T-cell (primary cell): ENCODE results near the gene C11orf54. TPM values are rescaled to one million over a fixed set of nuclear protein-coding genes. Genes with fewer than 3 reads are reported as not detected.

Experiments
- ATAC-seq, 4 experiments: fragments of 200-7000 bp in 3 of 4; fragments of 150-1000 bp in 1 of 4; cut with Tn5 transposase; replicated peaks in 1 of 4; 1 replicate in 3 of 4; 2 replicates in 1 of 4; pipeline ENCODE4 v1.10.0; 2021; ENCODE audit warnings: moderate library complexity in 3 of 4, mild to moderate bottlenecking in 2 of 4, moderate number of reproducible peaks in 1 of 4
- CTCF ChIA-PET, 2 donors: fragments of 300-600 bp; sonication (Branson Sonifier 250); formaldehyde crosslinking; loops; one replicate each; lab custom pipeline; 2022; ENCODE audit warnings: antibody characterized with exemption in 2 of 2; lab: Charles Lee
- POLR2A ChIA-PET, 2 donors: fragments of 300-600 bp; sonication (Branson Sonifier 250); formaldehyde crosslinking; loops; one replicate each; lab custom pipeline; 2022; ENCODE audit warnings: antibody characterized with exemption in 2 of 2; lab: Charles Lee
- DNase-seq, 35 experiments: peaks; one replicate each; pipeline versions ENCODE4 v3.0.0 to v3.0.0-alpha.2; 2013 to 2023
- H3K27ac ChIP-seq: one replicate; pipeline ENCODE4 v1.5.1; 2013; ENCODE audit warnings: low read length
- H3K27me3 ChIP-seq, 2 experiments: replicated peaks in 1 of 2; 1 replicate in 1 of 2; 2 replicates in 1 of 2; pipeline versions ENCODE4 v1.6.1 to v1.7.0; 2013; ENCODE audit warnings: low read length in 1 of 2, mixed read lengths in 1 of 2; ENCODE audit not compliant: control insufficient read depth in 2 of 2, insufficient read depth in 2 of 2; ENCODE audit errors: extremely low read depth in 1 of 2
- H3K36me3 ChIP-seq, 2 donors: 1 replicate in 1 of 2; 2 replicates in 1 of 2; pipeline versions ENCODE4 v1.6.1 to v1.7.0; 2013; ENCODE audit warnings: low read length in 1 of 2; ENCODE audit not compliant: control insufficient read depth in 2 of 2, insufficient read depth in 1 of 2; ENCODE audit errors: extremely low read depth in 1 of 2
- H3K4me1 ChIP-seq, 2 experiments: 1 replicate in 1 of 2; 2 replicates in 1 of 2; pipeline versions ENCODE4 v1.6.1 to v1.7.0; 2013; ENCODE audit warnings: low read length in 2 of 2, mixed read lengths in 1 of 2; ENCODE audit not compliant: insufficient read depth in 2 of 2, control insufficient read depth in 1 of 2; ENCODE audit errors: extremely low read depth in 1 of 2
- H3K4me3 ChIP-seq, 2 donors: 1 replicate in 1 of 2; 2 replicates in 1 of 2; pipeline versions ENCODE4 v1.5.1 to v1.7.0; 2013; ENCODE audit warnings: mild to moderate bottlenecking in 2 of 2, low read length in 1 of 2, moderate library complexity in 1 of 2; ENCODE audit not compliant: control insufficient read depth in 1 of 2; ENCODE audit errors: extremely low read depth in 1 of 2
- H3K9me3 ChIP-seq: 2 replicates; pipeline ENCODE4 v1.7.0; 2013
- H3K27ac Mint-ChIP-seq, 2 donors: one replicate each; pipeline ENCODE4 v1.8.0; 2020 to 2021; ENCODE audit warnings: mild to moderate bottlenecking in 2 of 2, mixed read lengths in 2 of 2
- H3K27me3 Mint-ChIP-seq, 2 donors: one replicate each; pipeline ENCODE4 v1.8.0; 2021 to 2022; ENCODE audit warnings: mixed read lengths in 2 of 2
- H3K36me3 Mint-ChIP-seq: one replicate; pipeline ENCODE4 v1.8.0; 2021; ENCODE audit warnings: mixed read lengths
- H3K4me1 Mint-ChIP-seq, 3 donors: one replicate each; pipeline ENCODE4 v1.8.0; 2020 to 2022; ENCODE audit warnings: mixed read lengths in 3 of 3, mild to moderate bottlenecking in 1 of 3
- H3K4me3 Mint-ChIP-seq, 3 donors: one replicate each; pipeline ENCODE4 v1.8.0; 2020 to 2022; ENCODE audit warnings: mild to moderate bottlenecking in 3 of 3, mixed read lengths in 3 of 3, moderate library complexity in 3 of 3
- H3K9me3 Mint-ChIP-seq, 3 donors: one replicate each; pipeline ENCODE4 v1.8.0; 2020 to 2022; ENCODE audit warnings: mixed read lengths in 3 of 3
- WGBS: methylation state at CpG from one replicate; pipeline ENCODE4 v1.1.5; 2013; ENCODE audit warnings: missing lambda C conversion rate; ENCODE audit not compliant: insufficient coverage; 5-methylcytosine and 5-hydroxymethylcytosine counted together
- total RNA-seq, 35 experiments: library from RNA in 6 of 35; stranded (reverse) in 6 of 35; fragments of 120-200 nt in 1 of 35; gene quantifications; one replicate each; pipeline versions ENCODE4 v1.2.1 to v1.2.4 and lab custom pipeline; 2013 to 2026

The C11orf54 gene
- total RNA-seq, 5 donors from 2014 or later (not counting 1 experiment from before 2014, with no cell fraction given) = 15.3 to 30.8 (median 27.4) TPM

DNA sequence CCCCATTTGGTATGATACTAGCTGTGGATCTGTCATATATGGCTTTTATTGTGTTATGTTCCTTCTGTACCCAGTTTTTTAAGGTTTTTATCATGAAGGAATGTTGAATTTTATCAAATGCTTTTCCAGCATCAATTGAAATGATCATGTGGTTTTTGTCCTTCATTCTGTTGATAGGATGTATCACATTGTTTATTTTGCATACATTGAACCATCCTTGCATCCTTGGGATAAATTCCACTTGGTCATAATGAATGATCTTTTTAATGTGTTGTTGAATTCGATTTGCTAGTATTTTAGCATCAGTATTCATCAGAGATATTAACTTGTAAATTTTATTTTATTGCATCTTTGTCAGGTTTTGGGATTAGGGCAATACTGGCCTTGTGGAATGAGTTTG is 31.2 kb upstream of the C11orf54 start:
- H3K27ac ChIP-seq = no peak overlapping the region
- Mint-ChIP-seq H3K4me3 (no peak overlapping the region), H3K4me1 (peaks cover 0 to 7% (median 0%) of the 10 kb centered on the region in 3 donors), H3K9me3 (peaks cover 21 to 32% (median 25%) of the 10 kb centered on the region in 3 donors), H3K36me3 (peaks cover 86% of the 10 kb centered on the region), H3K27ac (no peak overlapping the region), H3K27me3 (no peaks in the 10 kb centered on the region)
- ChIA-PET CTCF (no interaction called here), POLR2A (no interaction called here)
- ATAC-seq (no peak), DNase-seq (no peak)
- H3K36me3 ChIP-seq = peaks cover 0 to 30% of the 10 kb centered on the region in 2 donors
- WGBS = no CpG with 5 or more reads among the region's 1 CpG
- no peak overlapping the region for H3K4me3 ChIP-seq
- no peaks in the 10 kb centered on the region for H3K4me1 ChIP-seq
- no peaks in the 10 kb centered on the region for H3K27me3 ChIP-seq
- H3K9me3 ChIP-seq = peaks cover 9% of the 10 kb centered on the region

- CTCF ChIA-PET = no interaction called here
- ATAC-seq = no peak
Observed at GRCh38 chr11:93712678-93713077, 28.8 kb upstream of the C11orf54 start.

DNA sequence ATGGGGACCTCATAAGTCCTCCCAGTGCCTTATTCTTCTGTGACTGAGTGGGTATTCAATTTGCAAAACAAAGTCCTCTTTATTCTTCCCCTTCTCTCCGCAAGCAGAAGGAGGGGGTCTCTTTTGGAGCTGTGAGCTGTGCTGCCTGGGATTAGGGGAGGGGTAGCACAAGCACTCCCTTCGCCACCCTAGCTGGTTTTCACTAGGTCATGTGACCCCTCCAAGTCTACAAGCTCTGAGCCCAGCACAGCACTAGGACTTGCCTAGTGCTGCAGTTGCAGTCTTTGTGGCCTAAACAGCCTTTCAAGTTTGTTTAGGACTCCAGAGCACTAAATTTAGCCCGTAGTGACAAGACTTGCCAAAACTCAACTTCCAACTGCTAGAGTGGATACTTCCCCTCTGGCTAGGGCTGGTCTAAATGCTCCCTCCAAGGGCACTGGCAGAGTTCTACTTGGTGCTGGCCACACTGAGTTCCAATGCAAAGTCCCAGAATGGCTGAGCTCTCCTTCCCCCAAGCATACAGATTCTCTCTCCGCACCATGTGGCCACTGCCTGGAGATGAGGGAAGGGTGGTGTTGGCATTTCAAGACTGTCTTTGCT is 25.6 kb upstream of the C11orf54 start:
- peaks cover 4 to 11% (median 5%) of the 10 kb centered on the region in 3 donors for H3K9me3 Mint-ChIP-seq
- ATAC-seq (no peak), DNase-seq (no peak)
- H3K4me1 Mint-ChIP-seq = peaks cover 15 to 26% (median 22%) of the 10 kb centered on the region in 3 donors
- H3K27me3 Mint-ChIP-seq = no peaks in the 10 kb centered on the region
- peaks cover 0 to 14% of the 10 kb centered on the region in 2 donors for H3K36me3 ChIP-seq
- H3K4me3 ChIP-seq = no peak overlapping the region
- ChIA-PET CTCF (no interaction called here), POLR2A (no interaction called here)
- 100% methylated on average over 2 of the region's 4 CpGs for WGBS
- peaks cover 64% of the 10 kb centered on the region for H3K36me3 Mint-ChIP-seq
- no peak overlapping the region for H3K4me3 Mint-ChIP-seq
- H3K4me1 ChIP-seq = peaks cover 5 to 11% of the 10 kb centered on the region in 2 experiments
- H3K27ac Mint-ChIP-seq = peak overlapping the region; percentile 56 to 68
- H3K27me3 ChIP-seq = no peaks in the 10 kb centered on the region
- no peaks in the 10 kb centered on the region for H3K9me3 ChIP-seq
- no peak overlapping the region for H3K27ac ChIP-seq

More at GRCh38 chr11:93712678-93713077, 28.8 kb upstream of the C11orf54 start:
- no peaks in the 10 kb centered on the region for H3K27me3 ChIP-seq
- H3K27ac ChIP-seq = no peak overlapping the region
- Mint-ChIP-seq H3K4me1 (peaks cover 7 to 15% (median 10%) of the 10 kb centered on the region in 3 donors), H3K36me3 (peaks cover 91% of the 10 kb centered on the region), H3K4me3 (no peak overlapping the region), H3K27ac (peak overlapping the region in 1 of 2 donors; percentile 2), H3K9me3 (peaks cover 25 to 32% (median 25%) of the 10 kb centered on the region in 3 donors), H3K27me3 (no peaks in the 10 kb centered on the region)
- peaks cover 2 to 3% of the 10 kb centered on the region in 2 experiments for H3K4me1 ChIP-seq
- DNase-seq = no peak
- H3K36me3 ChIP-seq = peaks cover 0 to 27% of the 10 kb centered on the region in 2 donors
- H3K9me3 ChIP-seq = peaks cover 9% of the 10 kb centered on the region
- POLR2A ChIA-PET = no interaction called here
- H3K4me3 ChIP-seq = no peak overlapping the region

GRCh38 chr11:93717501-93717900 is 24.0 kb upstream of the C11orf54 start:
- peaks cover 59% of the 10 kb centered on the region for H3K36me3 Mint-ChIP-seq

DNA sequence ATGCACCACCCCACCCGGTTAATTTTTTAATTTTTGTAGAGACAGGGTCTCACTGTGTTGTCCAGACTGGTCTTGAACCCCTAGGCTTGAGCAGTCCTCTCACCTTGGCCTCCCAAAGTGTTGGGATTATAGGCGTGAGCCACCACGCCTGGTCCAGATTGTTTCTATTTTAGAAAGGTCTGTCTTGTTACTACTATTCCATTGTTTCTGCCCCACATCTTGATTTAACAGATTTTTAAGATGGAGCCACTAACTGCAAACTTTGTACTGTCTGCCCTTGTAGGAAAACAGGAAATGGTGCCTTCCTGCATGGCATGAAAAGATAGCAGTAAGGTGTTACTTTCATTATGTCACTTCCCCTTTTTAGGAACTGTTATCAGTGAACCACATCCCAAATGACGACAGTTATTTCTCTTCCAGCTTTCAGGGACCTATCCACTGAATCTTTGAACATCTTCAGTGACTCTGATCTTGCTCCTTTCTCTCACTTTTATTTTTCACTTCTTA is 23.4 kb upstream of the C11orf54 start:
- Histone ChIP-seq H3K9me3 (no peaks in the 10 kb centered on the region), H3K27ac (peak overlapping the region; percentile 28), H3K36me3 (peaks cover 0 to 32% of the 10 kb centered on the region in 2 donors), H3K4me1 (peaks cover 5 to 11% of the 10 kb centered on the region in 2 experiments), H3K27me3 (no peaks in the 10 kb centered on the region), H3K4me3 (no peak overlapping the region)
- peak; percentile 45 to 65 (median 54) for ATAC-seq
- Mint-ChIP-seq H3K9me3 (peaks cover 0 to 8% (median 0%) of the 10 kb centered on the region in 3 donors), H3K27me3 (no peaks in the 10 kb centered on the region), H3K4me3 (peak overlapping the region in 2 of 3 donors; percentile 39 to 51), H3K36me3 (peaks cover 56% of the 10 kb centered on the region), H3K27ac (peak overlapping the region; percentile 83 to 90), H3K4me1 (peaks cover 15 to 26% (median 22%) of the 10 kb centered on the region in 3 donors)
- POLR2A ChIA-PET = no interaction called here
- CTCF ChIA-PET = no interaction called here
- 100% methylated on average over 1 of the region's 4 CpGs for WGBS
- DNase-seq = peak in 2 of 35 experiments; percentile 11 to 51

More at GRCh38 chr11:93717501-93717900, 24.0 kb upstream of the C11orf54 start:
- H3K4me1 Mint-ChIP-seq = peaks cover 15 to 26% (median 22%) of the 10 kb centered on the region in 3 donors
- H3K27me3 Mint-ChIP-seq = no peaks in the 10 kb centered on the region
- ChIA-PET POLR2A (interaction anchor here in 1 of 2 donors (0.7 kb wide), 1 partner anchor 13 kb away, joined by 3 read pairs; no protein-coding TSS in a partner anchor), CTCF (interaction anchor here in 1 of 2 donors (0.6 kb wide), 1 partner anchor 325 kb away, joined by 8 read pairs; no protein-coding TSS in a partner anchor)
- no peaks in the 10 kb centered on the region for H3K9me3 ChIP-seq
- H3K4me1 ChIP-seq = peaks cover 5 to 11% of the 10 kb centered on the region in 2 experiments
- H3K27ac Mint-ChIP-seq = peak overlapping the region; percentile 83 to 90
- H3K4me3 ChIP-seq = no peak overlapping the region
- H3K27me3 ChIP-seq = no peaks in the 10 kb centered on the region
- peak overlapping the region; percentile 28 for H3K27ac ChIP-seq
- peaks cover 0 to 27% of the 10 kb centered on the region in 2 donors for H3K36me3 ChIP-seq
- DNase-seq = no peak
- no peak overlapping the region for H3K4me3 Mint-ChIP-seq
- H3K9me3 Mint-ChIP-seq = peaks cover 0 to 8% (median 0%) of the 10 kb centered on the region in 3 donors
- no peak for ATAC-seq
- 100% methylated on average over 1 of the region's 1 CpG for WGBS

DNA sequence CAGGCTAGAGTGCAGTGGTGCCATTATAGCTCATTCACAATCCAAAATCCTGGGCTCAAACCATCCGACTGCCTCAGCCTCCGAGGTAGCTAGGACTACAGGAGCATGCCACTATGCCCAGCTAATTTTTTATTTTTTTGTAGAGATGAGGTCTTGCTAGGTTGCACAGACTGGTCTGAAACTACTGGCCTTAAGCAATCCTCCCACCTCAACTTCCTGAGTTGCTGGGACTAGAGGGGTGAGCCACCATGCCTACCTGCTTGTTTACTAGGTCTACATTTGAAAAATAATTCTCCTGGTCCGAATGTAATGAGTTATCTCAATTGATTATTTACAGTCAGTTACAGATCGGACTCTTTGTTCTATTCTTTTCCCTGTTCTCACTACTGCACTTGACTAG is 22.2 kb upstream of the C11orf54 start:
- Histone ChIP-seq H3K4me1 (peaks cover 5 to 11% of the 10 kb centered on the region in 2 experiments), H3K4me3 (no peak overlapping the region), H3K27me3 (no peaks in the 10 kb centered on the region), H3K27ac (no peak overlapping the region), H3K36me3 (peaks cover 0 to 34% of the 10 kb centered on the region in 2 donors), H3K9me3 (no peaks in the 10 kb centered on the region)
- Mint-ChIP-seq H3K4me1 (peaks cover 15 to 22% (median 19%) of the 10 kb centered on the region in 3 donors), H3K27ac (no peak overlapping the region), H3K27me3 (no peaks in the 10 kb centered on the region), H3K36me3 (peaks cover 46% of the 10 kb centered on the region), H3K9me3 (peaks cover 0 to 8% (median 0%) of the 10 kb centered on the region in 3 donors), H3K4me3 (no peak overlapping the region)
- ChIA-PET POLR2A (interaction anchor here in 1 of 2 donors (1.2 kb wide), 1 partner anchor 21 kb away, joined by 11 read pairs; no protein-coding TSS in a partner anchor), CTCF (no interaction called here)
- WGBS = no CpG with 5 or more reads among the region's 4 CpGs
- no peak for DNase-seq
- ATAC-seq = no peak
